Activated CD8-positive, alpha-beta memory T cell treated with anti-CD3 and anti-CD28 coated beads, Interleukin-2, amount 50 U/mL, for 48 hours (primary cell): ENCODE data around the gene SHANK3.
"Not testable (repeated sequence)": the region's sequence is repeated elsewhere in the genome, so short reads cannot be mapped to it uniquely, and the experiment has no call there.

Source experiments
- DNase-seq: peaks from one replicate; pipeline ENCODE4 v3.0.0-alpha.2; 2020

SHANK3 gene

DNA sequence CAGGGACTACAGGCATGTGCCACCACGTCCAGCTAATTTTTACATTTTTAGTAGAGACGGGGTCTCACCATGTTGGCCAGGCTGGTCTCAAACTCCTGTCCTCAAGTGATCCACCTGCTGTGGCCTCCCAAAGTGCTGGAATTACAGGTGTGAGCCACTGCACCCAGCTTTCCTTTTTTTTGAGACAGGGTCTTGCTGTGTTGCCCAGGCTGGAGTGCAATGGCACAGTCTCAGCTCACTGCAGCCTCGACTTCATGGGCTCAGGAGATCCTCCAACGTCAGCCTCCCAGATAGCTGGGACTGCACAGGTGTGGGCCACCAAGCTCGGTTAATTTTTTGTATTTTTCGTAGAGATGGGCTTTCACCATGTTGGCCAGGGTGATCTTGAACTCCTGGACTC lies 18.0 kb upstream of the SHANK3 start:
- not testable (repeated sequence) for DNase-seq

DNA sequence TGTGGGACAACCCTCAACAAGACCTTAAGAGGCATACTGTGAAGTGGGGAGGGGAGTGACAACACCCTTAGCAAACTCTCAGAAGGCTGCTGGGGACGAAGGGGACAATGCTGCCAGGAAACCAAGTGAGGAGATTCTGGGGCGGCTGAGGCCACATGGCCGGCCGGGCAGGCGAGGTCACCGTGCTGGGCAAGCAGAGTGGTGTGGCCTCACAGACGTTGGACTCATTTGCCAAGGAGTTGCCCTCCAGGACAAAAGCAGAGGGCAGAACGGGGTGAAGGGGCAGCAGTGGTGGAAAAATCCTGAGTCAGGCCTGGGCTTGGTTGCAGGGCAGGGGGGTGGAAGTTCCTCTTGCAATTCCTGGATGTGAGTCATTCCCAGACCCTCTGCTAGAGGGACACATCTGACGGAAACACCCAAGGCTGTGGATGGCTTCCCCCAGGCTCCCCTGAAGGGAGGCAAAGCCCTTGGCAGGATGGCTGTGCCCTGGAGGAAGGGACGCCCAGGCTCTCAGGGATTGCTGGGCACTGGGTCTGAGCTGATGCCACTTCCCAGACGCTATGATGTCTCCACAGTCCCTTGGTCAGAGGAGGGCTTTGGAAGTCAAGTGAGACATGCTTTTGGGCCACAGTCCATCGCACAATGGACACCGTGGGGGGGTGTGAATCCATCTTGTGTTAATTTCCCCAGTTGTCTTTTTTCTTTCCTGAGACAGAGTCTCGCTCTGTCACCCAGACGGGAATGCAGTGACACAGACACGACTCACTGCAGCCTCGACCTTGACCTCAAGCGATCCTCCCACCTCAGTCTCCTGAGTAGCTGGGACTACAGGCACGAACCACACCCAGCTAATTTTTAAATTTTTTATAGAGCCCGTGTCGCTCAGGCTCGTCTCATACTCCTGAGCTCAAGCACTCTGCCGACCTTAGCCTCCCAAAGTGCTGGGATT lies 16.2 kb upstream of the SHANK3 start:
- DNase-seq: no peak

DNA sequence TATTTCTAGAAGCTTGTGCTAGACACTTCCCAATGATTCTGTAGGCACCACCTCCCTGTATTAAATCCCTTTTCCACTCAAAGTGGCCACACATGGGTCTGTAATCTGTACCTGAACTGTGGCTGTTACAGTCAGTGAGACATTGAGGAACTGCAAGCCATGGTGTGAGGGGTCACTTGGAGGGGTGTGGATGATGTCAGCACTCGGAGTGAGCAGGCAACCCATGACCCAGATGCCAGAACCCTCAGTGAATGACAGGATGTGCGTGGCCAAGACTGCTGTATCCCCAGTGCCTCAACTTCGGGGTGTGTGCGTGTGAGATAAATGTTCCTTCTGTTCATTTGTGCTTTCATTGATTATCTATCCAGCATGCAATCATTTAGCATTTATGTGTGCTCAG lies 14.7 kb upstream of the SHANK3 start:
- no peak for DNase-seq

DNA sequence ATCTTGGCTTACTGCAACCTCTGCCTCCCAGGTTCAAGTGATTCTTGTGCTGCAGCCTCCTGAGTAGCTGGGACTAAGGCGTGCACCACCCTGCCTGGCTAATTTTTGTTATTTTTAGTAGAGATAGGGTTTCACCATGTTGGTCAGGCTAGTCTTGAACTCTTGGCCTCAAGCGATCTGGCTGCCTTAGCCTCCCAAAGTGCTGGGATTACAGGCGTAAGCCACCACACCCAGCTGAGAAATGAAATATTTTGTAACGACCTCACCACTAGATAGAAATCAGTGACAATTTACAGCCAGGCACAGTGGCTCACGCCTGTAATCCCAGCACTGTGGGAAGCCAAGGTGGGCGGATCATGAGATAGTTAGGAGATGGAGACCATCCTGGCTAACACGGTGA lies 12.9 kb upstream of the SHANK3 start:
- not testable (repeated sequence) for DNase-seq

DNA sequence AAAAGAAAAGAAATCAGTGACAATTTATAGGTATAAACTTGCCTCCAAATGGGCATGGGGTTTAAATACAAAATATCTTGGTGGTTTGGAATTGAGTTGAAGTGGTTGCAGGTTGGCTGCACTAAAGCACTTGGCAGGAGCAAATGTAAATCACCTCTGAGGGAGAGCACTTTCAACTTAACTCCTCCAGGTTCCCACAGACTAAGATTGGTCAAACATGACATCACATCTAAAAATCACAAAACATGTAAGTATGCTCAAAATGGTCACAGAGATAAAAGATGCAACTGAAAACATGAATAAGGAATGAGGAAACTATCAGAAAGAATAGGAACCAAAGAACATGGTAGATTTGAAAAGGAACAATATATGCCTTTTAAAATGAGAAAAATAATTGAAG lies 12.3 kb upstream of the SHANK3 start:
- DNase-seq: no peak

DNA sequence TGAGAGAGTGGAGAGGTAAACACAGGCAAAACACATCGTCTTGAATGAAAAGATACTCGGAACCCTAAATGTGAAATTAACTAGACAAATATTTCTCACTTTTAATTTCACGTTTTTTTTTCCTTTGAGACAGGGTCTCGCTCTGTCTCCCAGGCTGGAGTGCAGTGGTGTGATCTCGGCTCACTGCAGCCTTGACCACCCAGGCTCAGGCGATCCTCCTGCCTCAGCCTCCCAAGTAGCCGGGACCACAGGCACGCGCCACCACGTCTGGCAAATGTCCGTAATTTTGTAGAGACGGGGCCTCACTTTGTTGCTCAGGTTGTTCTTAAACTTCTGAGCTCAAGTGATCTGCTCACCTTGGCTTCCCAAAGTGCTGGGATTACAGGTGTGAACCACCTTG lies 7.4 kb upstream of the SHANK3 start:
- no peak for DNase-seq

DNA sequence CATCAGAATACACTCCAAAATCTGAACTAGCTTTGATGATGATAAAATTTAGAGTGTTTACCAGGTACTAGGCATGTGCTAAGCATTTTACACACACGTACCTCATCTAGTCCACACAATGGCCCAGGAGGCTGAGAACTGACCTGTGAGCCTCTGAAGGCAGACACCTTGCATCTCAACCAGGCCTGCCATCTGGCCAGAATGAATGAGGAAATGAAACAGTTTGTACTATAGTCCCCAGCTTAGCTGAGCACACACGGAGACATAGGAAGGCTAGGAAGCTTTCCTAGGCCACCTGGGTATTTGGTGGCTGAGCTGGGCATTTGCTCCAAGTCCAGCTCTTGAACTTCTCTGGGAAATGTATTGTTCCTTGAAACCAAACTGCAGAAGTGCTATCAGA lies 6.9 kb upstream of the SHANK3 start:
- DNase-seq: no peak

DNA sequence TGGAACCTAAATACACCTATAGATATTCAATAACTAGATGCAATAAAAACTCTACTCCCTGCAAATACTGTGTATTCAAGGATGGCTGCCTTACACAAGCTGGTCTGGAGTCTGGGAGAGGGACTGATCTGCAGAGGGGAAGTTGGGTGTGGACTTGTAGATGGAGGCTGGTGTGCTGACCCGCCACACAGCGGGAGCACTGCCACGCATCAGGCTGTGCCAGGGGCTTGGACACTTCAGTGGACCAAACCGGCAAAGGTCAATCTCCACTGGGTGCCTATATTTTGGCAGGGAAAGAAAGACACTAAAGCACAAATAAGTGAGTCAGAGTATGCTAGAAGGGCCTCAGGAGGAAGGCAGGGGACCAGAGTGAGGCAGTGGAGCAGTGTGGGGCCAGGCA lies 2.1 kb upstream of the SHANK3 start:
- no peak for DNase-seq

DNA sequence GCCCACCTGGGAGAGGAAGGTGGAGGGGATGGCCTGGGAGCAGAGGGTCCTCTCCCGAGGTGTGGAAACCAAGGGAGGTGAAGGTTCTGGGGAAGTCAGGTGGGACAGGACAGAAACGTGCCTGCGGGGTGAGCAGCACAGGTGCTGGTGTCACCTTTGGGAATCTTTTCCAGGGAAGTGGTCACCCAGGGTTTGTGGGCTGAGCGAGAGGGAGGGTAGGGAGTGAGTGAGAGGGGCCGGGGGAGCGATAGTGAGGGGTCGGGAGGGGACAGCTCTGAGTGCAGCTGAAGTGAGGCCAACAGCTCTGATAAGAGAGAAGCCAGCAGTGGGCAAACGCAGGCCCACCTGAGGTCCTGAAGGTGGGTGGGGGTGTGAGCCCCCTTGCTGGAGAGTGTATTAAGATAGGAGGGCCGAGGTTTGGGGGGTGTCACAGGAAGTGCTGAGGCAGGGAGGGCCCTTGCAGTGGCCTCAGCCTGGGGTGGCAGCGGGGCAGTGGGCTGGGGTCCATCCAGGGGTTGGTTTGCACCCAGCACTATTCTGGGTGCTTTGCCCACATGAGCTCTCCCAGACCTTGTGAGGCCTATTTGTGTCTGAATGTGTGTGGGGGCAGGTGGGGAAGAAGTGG lies 1.6 kb upstream of the SHANK3 start:
- no peak for DNase-seq

DNA sequence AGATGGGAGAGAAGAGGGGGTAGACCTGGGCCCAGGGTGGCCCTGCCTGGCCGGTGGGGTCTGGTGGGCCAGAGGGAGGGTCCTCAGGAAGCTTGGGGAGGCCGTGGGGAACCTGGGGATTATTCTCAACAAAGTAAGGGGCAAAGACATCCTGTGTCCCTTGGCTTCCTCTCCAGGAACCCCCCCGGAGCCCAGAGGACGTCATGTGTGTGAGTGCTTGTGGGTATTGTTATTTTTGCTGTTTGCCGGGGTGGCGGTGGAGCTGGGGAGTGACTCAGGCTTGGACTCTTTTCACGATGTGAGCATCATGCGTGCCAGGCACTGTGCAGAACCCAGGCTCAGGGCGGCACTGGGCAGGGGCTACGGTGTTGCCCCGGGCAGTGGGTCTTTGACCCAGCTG lies 982 bp upstream of the SHANK3 start:
- DNase-seq: no peak

DNA sequence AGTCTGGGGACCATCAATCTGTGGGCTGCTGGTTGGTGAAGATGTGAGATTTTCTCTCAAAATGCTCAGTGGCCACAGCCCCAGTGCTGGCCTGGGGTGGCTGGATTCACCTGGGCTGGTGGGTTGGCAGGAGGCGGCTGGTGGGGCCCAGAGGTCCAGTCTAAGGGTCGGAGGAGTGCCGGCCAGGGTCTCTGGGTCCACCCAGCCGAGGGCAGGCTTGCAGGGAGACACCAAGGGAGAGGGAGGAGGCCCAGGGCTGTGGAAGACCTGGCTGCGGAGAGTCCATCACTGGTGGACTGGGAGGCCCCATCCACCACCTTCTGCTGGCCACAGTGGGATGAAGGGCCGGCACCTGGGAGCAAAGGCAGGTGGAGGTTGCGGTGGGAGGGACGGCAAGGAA lies 582 bp upstream of the SHANK3 start:
- DNase-seq: no peak

DNA sequence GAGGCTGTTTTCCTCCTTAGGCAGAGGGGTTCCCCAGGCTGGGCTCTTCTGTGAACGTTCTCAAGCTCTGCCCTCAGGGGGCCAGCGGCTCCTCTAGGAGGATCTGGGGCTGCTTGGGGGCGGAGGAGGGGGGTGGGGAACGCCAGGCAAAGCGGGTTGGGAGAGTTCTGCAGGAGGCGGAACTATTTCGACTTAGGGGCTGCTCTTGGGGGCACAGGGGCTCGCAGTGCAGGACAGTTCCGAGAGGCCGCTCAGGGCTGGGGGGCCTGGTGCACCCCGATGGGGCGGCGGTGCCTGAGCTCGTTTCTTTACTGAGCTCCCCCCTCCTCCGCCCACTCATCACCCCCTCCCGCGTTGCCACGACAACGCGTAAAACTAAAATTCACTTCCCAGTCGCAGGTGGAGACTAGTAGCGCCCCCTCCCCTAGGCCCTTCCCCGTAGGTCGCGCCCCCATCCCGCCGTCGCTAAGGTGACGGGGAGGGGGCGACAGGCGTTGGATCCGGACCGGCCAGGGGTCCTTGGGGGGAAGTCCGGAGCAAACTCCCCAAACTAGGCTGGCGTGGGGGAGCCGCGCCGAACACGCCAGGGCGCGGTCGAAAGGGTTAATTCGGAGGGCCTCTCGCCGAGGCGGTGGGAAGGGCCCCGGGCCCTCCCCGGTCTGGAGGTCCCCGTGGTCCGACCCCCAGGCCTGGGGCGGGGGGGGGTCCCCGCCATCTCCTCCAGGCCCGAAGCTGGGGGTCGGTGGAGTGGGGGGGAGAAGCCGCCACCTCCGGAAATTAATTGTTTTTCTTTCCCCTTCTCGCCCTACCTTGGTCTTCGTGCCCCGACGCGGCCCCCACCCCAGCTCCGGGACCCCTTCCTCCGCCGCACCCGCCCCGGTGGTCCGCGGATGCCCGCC lies 857 bp downstream of the SHANK3 start:
- DNase-seq: no peak

DNA sequence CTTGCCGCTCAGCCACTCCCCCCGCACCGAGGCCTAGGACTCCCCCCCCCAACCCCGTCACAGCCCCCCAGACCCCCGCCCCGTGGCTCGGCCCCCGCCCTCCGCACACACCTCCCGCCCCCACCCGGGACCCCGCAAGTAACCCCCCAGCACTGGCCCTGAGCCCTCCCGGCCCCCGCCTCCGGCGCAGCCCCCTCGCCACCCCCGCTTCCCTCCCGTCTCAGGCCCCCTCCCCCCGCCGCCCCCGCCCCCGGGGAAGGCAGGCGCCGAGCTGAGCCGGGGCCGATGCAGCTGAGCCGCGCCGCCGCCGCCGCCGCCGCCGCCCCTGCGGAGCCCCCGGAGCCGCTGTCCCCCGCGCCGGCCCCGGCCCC lies 1.5 kb downstream of the SHANK3 start:
- no peak for DNase-seq

DNA sequence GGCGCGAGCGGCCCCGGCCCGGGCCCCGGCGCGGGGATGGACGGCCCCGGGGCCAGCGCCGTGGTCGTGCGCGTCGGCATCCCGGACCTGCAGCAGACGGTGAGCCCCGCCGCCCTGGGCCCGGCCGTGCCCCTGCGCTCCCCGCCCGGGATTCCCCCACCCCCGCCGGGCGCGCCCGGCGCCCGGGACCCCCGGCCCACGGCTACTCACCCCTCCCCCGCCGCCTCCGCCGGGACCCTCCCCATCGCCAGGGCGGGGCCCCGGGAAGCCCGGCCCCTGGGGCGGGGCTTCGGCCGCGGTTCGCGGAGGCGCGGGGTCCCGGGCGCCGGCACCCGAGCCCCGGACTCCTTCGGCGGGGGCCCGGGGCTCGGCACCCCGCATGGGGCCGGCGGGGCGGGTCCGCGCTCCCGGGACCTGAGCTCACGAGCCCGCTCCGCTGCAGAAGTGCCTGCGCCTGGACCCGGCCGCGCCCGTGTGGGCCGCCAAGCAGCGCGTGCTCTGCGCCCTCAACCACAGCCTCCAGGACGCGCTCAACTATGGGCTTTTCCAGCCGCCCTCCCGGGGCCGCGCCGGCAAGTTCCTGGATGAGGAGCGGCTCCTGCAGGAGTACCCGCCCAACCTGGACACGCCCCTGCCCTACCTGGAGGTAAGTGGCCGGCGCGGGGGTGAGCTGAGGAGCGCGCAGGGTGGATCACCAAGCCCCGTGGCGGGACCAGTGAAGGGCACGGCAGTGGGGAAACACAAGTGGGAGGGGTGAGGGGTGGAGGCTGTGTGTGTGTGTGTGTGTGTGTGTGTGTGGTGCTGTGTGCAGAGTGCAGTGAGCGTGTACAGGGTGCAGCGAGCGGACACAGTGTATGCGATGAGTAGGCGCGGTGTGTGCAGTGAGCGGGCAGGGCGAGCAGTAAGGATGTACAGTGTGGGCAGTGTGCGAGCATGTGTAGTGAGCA lies 2.3 kb downstream of the SHANK3 start:
- DNase-seq: no peak

DNA sequence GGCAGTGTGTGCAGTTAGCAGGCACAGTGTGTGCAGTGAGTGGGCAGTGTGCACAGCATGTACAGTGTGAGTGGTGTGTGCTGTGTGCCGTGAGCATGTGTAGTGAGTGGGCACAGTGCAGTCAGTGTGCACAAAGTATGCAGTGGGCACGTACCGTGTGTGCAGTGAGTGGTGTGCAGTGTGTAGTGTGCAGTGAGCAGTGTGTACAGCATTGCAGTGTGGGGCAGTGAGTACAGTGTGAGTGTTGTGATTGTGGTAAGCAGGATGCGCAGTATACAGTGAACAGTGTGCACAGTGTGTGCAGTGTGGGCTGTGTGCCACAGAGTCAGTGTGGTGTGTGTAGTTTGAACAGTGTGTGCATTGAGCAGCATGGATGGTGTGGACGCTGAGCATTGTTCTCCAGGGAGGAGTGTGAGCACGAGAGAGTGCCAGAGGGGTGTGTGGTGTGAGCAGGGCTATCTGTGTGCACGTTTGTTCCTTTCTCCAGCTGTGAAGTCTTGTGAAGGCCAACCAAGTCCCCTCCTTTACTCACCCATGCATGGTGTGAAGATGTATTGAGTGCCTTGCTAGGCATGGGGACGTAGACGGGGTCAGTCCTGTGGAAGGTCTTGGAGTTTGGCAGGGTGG lies 3.0 kb downstream of the SHANK3 start:
- no peak for DNase-seq

DNA sequence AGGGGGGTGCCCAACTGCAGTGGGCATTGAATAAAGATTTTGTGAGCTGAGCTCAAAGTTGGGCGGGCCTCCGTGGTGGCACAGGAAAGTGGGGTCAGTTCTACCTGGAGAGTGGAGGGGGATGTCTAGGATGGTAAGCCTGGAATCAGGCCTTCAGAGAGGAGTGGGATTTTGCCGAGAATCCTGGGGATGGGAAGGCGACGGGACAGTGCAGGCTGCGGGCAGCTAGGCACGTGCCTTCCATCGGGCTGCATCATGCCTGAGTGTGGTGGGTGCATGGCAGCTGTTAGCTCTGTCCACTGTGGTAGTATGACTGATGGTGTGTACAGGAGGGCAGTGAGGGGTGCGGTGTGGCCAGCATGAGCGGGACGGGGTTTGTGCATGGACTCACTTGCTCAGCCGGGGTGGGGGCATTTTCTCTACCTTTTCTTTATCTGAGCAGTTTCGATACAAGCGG lies 3.6 kb downstream of the SHANK3 start:
- no peak for DNase-seq

DNA sequence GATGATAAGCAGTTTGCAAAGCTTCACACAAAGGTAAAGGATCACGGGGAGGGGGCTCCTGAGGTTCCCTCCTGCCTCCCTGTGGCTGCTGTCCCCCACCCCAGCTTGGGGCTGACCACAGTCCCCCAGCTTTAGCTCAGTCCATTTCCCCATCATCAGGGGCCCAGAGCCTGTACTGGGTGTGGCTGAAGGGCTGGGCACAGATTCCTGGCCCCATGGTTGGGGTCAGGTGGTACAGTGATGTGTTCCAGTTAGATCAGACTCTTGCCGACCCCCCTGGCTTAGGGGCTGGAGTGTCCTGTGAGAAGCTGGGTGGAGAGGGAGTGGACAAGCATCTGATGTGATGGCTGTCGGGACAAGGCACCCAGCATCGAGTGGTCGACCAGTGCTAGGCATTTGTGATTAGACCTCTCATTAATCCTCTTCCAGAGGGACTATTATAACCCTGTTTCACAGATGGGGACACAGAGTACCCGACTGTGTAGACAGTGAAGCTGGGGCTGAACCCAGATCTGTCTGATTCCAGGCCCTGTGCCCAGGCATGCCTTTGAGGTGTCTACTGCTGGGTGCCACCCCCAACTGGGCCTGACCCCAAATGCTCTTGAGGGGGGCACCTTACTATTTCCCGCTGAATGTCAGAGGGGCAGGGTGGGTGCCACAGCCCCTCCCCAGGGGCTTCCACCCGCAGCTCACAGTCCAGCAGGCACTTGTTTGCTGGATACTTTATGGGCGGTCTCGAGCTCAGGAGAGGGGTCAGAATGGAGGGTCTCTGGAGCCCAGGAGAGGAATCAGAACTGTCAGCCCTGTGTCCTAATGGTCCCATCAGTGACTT lies 4.3 kb downstream of the SHANK3 start:
- no peak for DNase-seq

DNA sequence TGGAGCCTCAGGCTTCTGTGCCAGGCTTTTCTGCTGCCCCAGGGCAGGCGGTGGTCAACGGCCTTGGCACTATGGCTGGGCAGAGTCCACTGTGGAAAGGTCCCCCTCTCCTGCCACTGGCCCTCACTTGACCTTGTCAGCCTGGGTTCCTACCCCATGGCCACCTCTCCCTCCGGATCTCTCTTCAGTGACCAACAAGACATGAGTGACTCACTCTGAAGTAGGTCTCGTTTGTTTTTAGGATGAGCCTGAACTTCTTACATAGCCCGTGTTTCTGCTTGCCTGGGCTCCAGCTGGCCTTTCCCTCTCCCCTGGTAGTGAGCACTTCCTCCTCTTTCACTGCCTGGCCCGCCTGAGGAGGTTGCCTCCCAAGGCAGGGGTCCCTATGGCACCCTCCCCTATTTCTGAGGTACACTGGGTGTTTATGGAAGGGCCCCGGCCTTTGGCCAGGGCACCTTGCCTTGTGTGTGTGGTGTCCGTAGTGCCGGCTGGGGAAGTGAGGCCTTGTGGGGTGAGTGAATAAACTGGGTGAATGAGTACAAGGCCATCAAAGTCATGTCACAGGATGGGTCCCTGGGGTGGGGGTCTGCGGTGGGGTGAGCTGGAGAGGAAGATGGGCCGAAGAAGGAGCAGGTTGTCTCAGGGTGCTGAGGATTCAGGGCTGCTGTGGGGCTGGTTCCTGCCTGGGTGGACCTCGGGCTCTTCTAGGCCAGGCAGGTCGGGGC lies 5.0 kb downstream of the SHANK3 start:
- no peak for DNase-seq

DNA sequence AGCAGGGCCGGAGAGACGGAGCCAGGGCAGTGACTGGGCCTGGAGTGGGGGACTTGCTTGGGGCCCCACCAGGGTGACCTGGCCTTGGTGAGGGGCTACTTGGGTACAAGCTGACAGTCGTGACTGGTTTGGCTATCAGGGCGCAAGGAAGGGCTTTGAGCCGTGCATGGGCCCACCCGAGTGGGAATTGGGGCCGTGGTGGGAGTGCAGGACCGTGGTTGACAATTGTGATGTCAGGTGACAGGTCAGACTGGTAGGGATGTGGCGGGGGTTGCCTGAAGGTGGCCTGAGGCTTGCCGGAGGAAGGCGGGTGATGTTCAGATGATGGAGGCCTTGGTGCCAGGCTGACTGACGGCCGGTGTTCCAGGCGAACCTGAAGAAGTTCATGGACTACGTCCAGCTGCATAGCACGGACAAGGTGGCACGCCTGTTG lies 5.6 kb downstream of the SHANK3 start:
- no peak for DNase-seq
